Measurements from ENCODE around the gene LRRC26. TPM values are rescaled to one million over a fixed set of nuclear protein-coding genes. Genes with fewer than 3 reads are reported as not detected.

LRRC26 gene
- total RNA-seq, 1 donor from 2014 or later, result not detected

- H3K4me1 Mint-ChIP-seq, result no peaks in the 10 kb centered on the region
- no peak overlapping the region for H3K4me3 Mint-ChIP-seq
- H3K27me3 Mint-ChIP-seq, result peaks cover 18% of the 10 kb centered on the region
- no peaks in the 10 kb centered on the region for H3K36me3 Mint-ChIP-seq (ENCODE audit: low read depth)
- no peak overlapping the region for H3K27ac Mint-ChIP-seq
- H3K9me3 Mint-ChIP-seq, result no peaks in the 10 kb centered on the region
- intact Hi-C loops (cut with micrococcal nuclease), result loop anchor here (10.0 kb wide), 1 partner anchor 320 kb away; the partner anchor contains the start of genes AJM1 and PHPT1
- no peak for DNase-seq
These were observed 5.2 kb downstream of the LRRC26 start for GRCh38 chr9:137164370-137165249.

GRCh38 chr9:137163805-137164204 lies 6.0 kb downstream of the LRRC26 start:
- Mint-ChIP-seq H3K4me3 (no peak overlapping the region), H3K4me1 (peaks cover 5% of the 10 kb centered on the region)
- intact Hi-C loops (cut with micrococcal nuclease), result loop anchor here (10.0 kb wide), 1 partner anchor 319 kb away; the partner anchor contains the start of genes AJM1 and PHPT1

GRCh38 chr9:137163365-137163715 lies 6.5 kb downstream of the LRRC26 start:
- DNase-seq, result no peak
- intact Hi-C loops (cut with micrococcal nuclease), result loop anchor here (10.0 kb wide), 1 partner anchor 319 kb away; the partner anchor contains the start of genes AJM1 and PHPT1
- peaks cover 6% of the 10 kb centered on the region for H3K4me1 Mint-ChIP-seq
- no peak overlapping the region for H3K4me3 Mint-ChIP-seq
- H3K9me3 Mint-ChIP-seq, result no peaks in the 10 kb centered on the region
- peaks cover 24% of the 10 kb centered on the region for H3K27me3 Mint-ChIP-seq
- H3K36me3 Mint-ChIP-seq (ENCODE audit: low read depth), result no peaks in the 10 kb centered on the region
- H3K27ac Mint-ChIP-seq, result no peak overlapping the region

More at GRCh38 chr9:137163805-137164204, 6.0 kb downstream of the LRRC26 start:
- Mint-ChIP-seq H3K27me3 (peaks cover 24% of the 10 kb centered on the region), H3K36me3 (ENCODE audit: low read depth) (no peaks in the 10 kb centered on the region), H3K27ac (no peak overlapping the region), H3K9me3 (no peaks in the 10 kb centered on the region)
- DNase-seq, result no peak

GRCh38 chr9:137162505-137163364 lies 7.1 kb downstream of the LRRC26 start:
- Mint-ChIP-seq H3K27ac (no peak overlapping the region), H3K36me3 (ENCODE audit: low read depth) (no peaks in the 10 kb centered on the region)
- intact Hi-C loops (cut with micrococcal nuclease), result loop anchor here (10.0 kb wide), 1 partner anchor 318 kb away; the partner anchor contains the start of genes AJM1 and PHPT1

GRCh38 chr9:137161558-137162486 lies 8.0 kb downstream of the LRRC26 start:
- H3K9me3 Mint-ChIP-seq, result no peaks in the 10 kb centered on the region
- no peaks in the 10 kb centered on the region for H3K36me3 Mint-ChIP-seq (ENCODE audit: low read depth)
- no peak overlapping the region for H3K27ac Mint-ChIP-seq
- H3K4me3 Mint-ChIP-seq, result no peak overlapping the region
- H3K4me1 Mint-ChIP-seq, result peaks cover 6% of the 10 kb centered on the region
- intact Hi-C loops (cut with micrococcal nuclease), result loop anchor here (10.0 kb wide), 1 partner anchor 317 kb away; the partner anchor contains the start of genes AJM1 and PHPT1
- H3K27me3 Mint-ChIP-seq, result peaks cover 28% of the 10 kb centered on the region
- DNase-seq, result no peak

More at GRCh38 chr9:137162505-137163364, 7.1 kb downstream of the LRRC26 start:
- Mint-ChIP-seq H3K4me1 (peaks cover 6% of the 10 kb centered on the region), H3K9me3 (no peaks in the 10 kb centered on the region), H3K4me3 (no peak overlapping the region), H3K27me3 (peaks cover 28% of the 10 kb centered on the region)
- no peak for DNase-seq

GRCh38 chr9:137160716-137161557 lies 8.9 kb downstream of the LRRC26 start:
- H3K9me3 Mint-ChIP-seq, result no peaks in the 10 kb centered on the region
- peaks cover 25% of the 10 kb centered on the region for H3K27me3 Mint-ChIP-seq
- no peak overlapping the region for H3K27ac Mint-ChIP-seq
- no peak overlapping the region for H3K4me3 Mint-ChIP-seq
- H3K4me1 Mint-ChIP-seq, result peaks cover 9% of the 10 kb centered on the region
- no peak for DNase-seq
- H3K36me3 Mint-ChIP-seq (ENCODE audit: low read depth), result no peaks in the 10 kb centered on the region
- intact Hi-C loops (cut with micrococcal nuclease), result loop anchor here (10.0 kb wide), 1 partner anchor 316 kb away; the partner anchor contains the start of genes AJM1 and PHPT1

GRCh38 chr9:137160054-137160425 lies 9.8 kb downstream of the LRRC26 start:
- Mint-ChIP-seq H3K27ac (no peak overlapping the region), H3K4me1 (peaks cover 9% of the 10 kb centered on the region), H3K27me3 (peaks cover 27% of the 10 kb centered on the region), H3K36me3 (ENCODE audit: low read depth) (no peaks in the 10 kb centered on the region), H3K4me3 (no peak overlapping the region), H3K9me3 (no peaks in the 10 kb centered on the region)
- intact Hi-C loops (cut with micrococcal nuclease), result loop anchor here (10.0 kb wide), 1 partner anchor 315 kb away; the partner anchor contains the start of genes AJM1 and PHPT1
- no peak for DNase-seq

- H3K4me3 Mint-ChIP-seq, result no peak overlapping the region
- peaks cover 9% of the 10 kb centered on the region for H3K4me1 Mint-ChIP-seq
- no peak overlapping the region for H3K27ac Mint-ChIP-seq
- intact Hi-C loops (cut with micrococcal nuclease), result loop anchor here (10.0 kb wide), 2 partner anchors 185 to 315 kb away; partner anchors contain the start of genes AJM1, PHPT1 and PTGDS
- peaks cover 27% of the 10 kb centered on the region for H3K27me3 Mint-ChIP-seq
- DNase-seq, result no peak
- no peaks in the 10 kb centered on the region for H3K36me3 Mint-ChIP-seq (ENCODE audit: low read depth)
- H3K9me3 Mint-ChIP-seq, result no peaks in the 10 kb centered on the region
These were observed 10.5 kb downstream of the LRRC26 start for GRCh38 chr9:137159105-137160053.

GRCh38 chr9:137158625-137159024 lies 11.2 kb downstream of the LRRC26 start:
- intact Hi-C loops (cut with micrococcal nuclease), result loop anchor here (10.0 kb wide), 1 partner anchor 184 kb away; the partner anchor contains the start of gene PTGDS
- Mint-ChIP-seq H3K4me1 (peaks cover 9% of the 10 kb centered on the region), H3K9me3 (no peaks in the 10 kb centered on the region), H3K36me3 (ENCODE audit: low read depth) (no peaks in the 10 kb centered on the region), H3K27ac (no peak overlapping the region), H3K27me3 (peaks cover 27% of the 10 kb centered on the region), H3K4me3 (no peak overlapping the region)
- DNase-seq, result no peak

GRCh38 chr9:137157618-137158415 lies 12.0 kb downstream of the LRRC26 start:
- Mint-ChIP-seq H3K27me3 (peaks cover 24% of the 10 kb centered on the region), H3K4me3 (no peak overlapping the region), H3K36me3 (ENCODE audit: low read depth) (no peaks in the 10 kb centered on the region), H3K27ac (no peak overlapping the region), H3K4me1 (peaks cover 9% of the 10 kb centered on the region), H3K9me3 (no peaks in the 10 kb centered on the region)
- DNase-seq, result no peak
- intact Hi-C loops (cut with micrococcal nuclease), result loop anchor here (1.0 to 10.0 kb wide), 2 partner anchors 10 to 183 kb away; partner anchors contain the start of gene PTGDS

All from activated CD4-positive, alpha-beta T cell treated with anti-CD3 and anti-CD28 coated beads, Interleukin-2, amount 10 ng/mL, durations not matched to agents 24 days and 14 days (primary cell).